HepG2 (cell line): ENCODE measurements around the gene JAZF1. TPM values are rescaled to one million over a fixed set of nuclear protein-coding genes. Genes with fewer than 3 reads are reported as not detected.

Experiments used
- ATAC-seq: fragments of 200-7000 bp; cut with Tn5 transposase; 3 replicates; pipeline ENCODE4 v1.9.1; 2020; ENCODE audit warnings: mild to moderate bottlenecking, moderate library complexity
- BruUV-seq: library from RNA; stranded (reverse); fragments of 400-500 nt; replicated peaks from 2 replicates; lab custom pipeline; 2021; lab: Mats Ljungman, UMichigan
- CTCF ChIA-PET: fragments of 300-600 bp; formaldehyde crosslinking; extraction: SDS; loops from one replicate; lab custom pipeline; 2021; ENCODE audit warnings: low total read pairs, inconsistent platforms, low intra/inter-chr PET ratio; lab: Yijun Ruan, JAX
- POLR2A ChIA-PET: fragments of 350-600 bp; sonication (Branson Sonifier 250); formaldehyde crosslinking; loops from one replicate; lab custom pipeline; 2020; ENCODE audit warnings: antibody characterized with exemption, inconsistent platforms; lab: Yijun Ruan, JAX
- DNase-seq: peaks from one replicate; pipeline ENCODE4 v3.0.0-alpha.2; 2015; ENCODE audit warnings: low spot score
- FAIRE-seq: peaks from 3 replicates; lab custom pipeline; 2011; peaks lifted over from hg19 to GRCh38; lab: Jason Lieb, UNC
- H2AFZ ChIP-seq: one replicate; pipeline ENCODE4 v1.6.1; 2011; ENCODE audit warnings: low read length, inconsistent platforms
- H3K27ac ChIP-seq: fragments of 300-600 bp; 3 replicates; pipeline ENCODE4 v1.8.0; 2011; ENCODE audit warnings: mixed run types, mild to moderate bottlenecking, mixed read lengths, low read length, inconsistent platforms; ENCODE audit not compliant: insufficient read depth; ENCODE audit errors: extremely low read length
- H3K27me3 ChIP-seq, 2 experiments: fragments of 200-600 bp in 1 of 2; 2 replicates in 1 of 2; 3 replicates in 1 of 2; pipeline versions ENCODE4 v1.6.0 to v1.8.0; 2011; ENCODE audit warnings: low read length in 2 of 2, mild to moderate bottlenecking in 2 of 2, moderate library complexity in 2 of 2, inconsistent platforms in 1 of 2; ENCODE audit not compliant: insufficient read depth in 2 of 2, control insufficient read depth in 1 of 2
- H3K36me3 ChIP-seq, 2 experiments: fragments of 200-600 bp in 1 of 2; replicated peaks in 1 of 2; 2 replicates in 1 of 2; 3 replicates in 1 of 2; pipeline versions ENCODE4 v1.5.1 to v1.8.0; 2011; ENCODE audit warnings: low read length in 2 of 2, inconsistent platforms in 1 of 2; ENCODE audit not compliant: insufficient read depth in 2 of 2, control insufficient read depth in 1 of 2
- H3K4me1 ChIP-seq: 2 replicates; pipeline ENCODE4 v1.5.1; 2012; ENCODE audit warnings: low read length, inconsistent platforms; ENCODE audit not compliant: insufficient read depth
- H3K4me2 ChIP-seq: 2 replicates; pipeline ENCODE4 v1.6.0; 2011; ENCODE audit warnings: low read depth, low read length, inconsistent platforms
- H3K4me3 ChIP-seq, 3 experiments: fragments of 200-600 bp in 1 of 3; sonication (generic), shearing (Covaris generic) in 1 of 3; replicated peaks in 1 of 3; 2 replicates each; pipeline ENCODE4 v1.5.1; 2011 to 2016; ENCODE audit warnings: low read length in 3 of 3, inconsistent platforms in 2 of 3, low read depth in 2 of 3, mild to moderate bottlenecking in 2 of 3, control low read depth in 1 of 3, mixed read lengths in 1 of 3; ENCODE audit not compliant: insufficient read depth in 1 of 3
- H3K79me2 ChIP-seq: one replicate; pipeline ENCODE4 v1.6.1; 2011; ENCODE audit warnings: low read length, inconsistent platforms; ENCODE audit not compliant: insufficient read depth
- H3K9ac ChIP-seq: 2 replicates; pipeline ENCODE4 v1.6.0; 2011; ENCODE audit warnings: mild to moderate bottlenecking, low read depth, low read length, inconsistent platforms; ENCODE audit not compliant: insufficient read depth
- H3K9me3 ChIP-seq: 2 replicates; pipeline ENCODE4 v1.5.1; 2012; ENCODE audit warnings: mild to moderate bottlenecking, low read length
- H4K20me1 ChIP-seq: 2 replicates; pipeline ENCODE4 v1.6.0; 2011; ENCODE audit warnings: inconsistent platforms, mild to moderate bottlenecking, low read length, moderate library complexity; ENCODE audit not compliant: insufficient read depth
- HNRNPK ChIP-seq: fragments of 200-400 bp; formaldehyde crosslinking; IDR thresholded peaks from 2 replicates; pipeline ENCODE4 v1.6.1; 2018; ENCODE audit warnings: low read length, low read depth, moderate library complexity, mild to moderate bottlenecking; ENCODE audit not compliant: poor library complexity, severe bottlenecking
- KDM1A ChIP-seq: IDR thresholded peaks from 2 replicates; pipeline ENCODE4 v1.6.1; 2016; ENCODE audit warnings: missing compliant biosample characterization
- PCBP2 ChIP-seq: fragments of 200-400 bp; formaldehyde crosslinking; optimal IDR thresholded peaks from 2 replicates; pipeline ENCODE3; 2018; ENCODE audit warnings: low read length, low read depth; ENCODE audit not compliant: poor library complexity, severe bottlenecking
- ZFAT ChIP-seq: sonication (generic); formaldehyde crosslinking; conservative IDR thresholded peaks from 2 replicates; pipeline ENCODE4 v1.8.1; 2023; ENCODE audit warnings: missing genetic modification reagents, inconsistent platforms
- ZFP41 ChIP-seq: sonication (generic); formaldehyde crosslinking; IDR thresholded peaks from 2 replicates; pipeline ENCODE4 v1.4.0; 2020; ENCODE audit warnings: mild to moderate bottlenecking, missing genetic modification reagents, borderline replicate concordance
- ZNF674 ChIP-seq: sonication (generic); formaldehyde crosslinking; IDR thresholded peaks from 2 replicates; pipeline ENCODE4 v1.5.0; 2020; ENCODE audit warnings: low read depth, mild to moderate bottlenecking, missing genetic modification reagents
- ZNF775 ChIP-seq: sonication (generic); formaldehyde crosslinking; IDR thresholded peaks from 2 replicates; pipeline ENCODE4 v1.4.0; 2020; ENCODE audit warnings: missing genetic modification reagents, mild to moderate bottlenecking, moderate library complexity, borderline replicate concordance
- WGBS: methylation state at CpG from one replicate; pipeline ENCODE4 v1.1.6; 2017; ENCODE audit warnings: low lambda C conversion rate; 5-methylcytosine and 5-hydroxymethylcytosine counted together
- in situ Hi-C: cut with HindIII; loops from 2 replicates; pipeline ENCODE4 v1.10.0; 2017; ENCODE audit warnings: low pct_unique_long_range_greater_than_20kb; ENCODE audit not compliant: extremely low pct_ligation_motif_present
- intact Hi-C: fragments of 100-400 bp; cut with micrococcal nuclease; formaldehyde crosslinking; loops from one replicate; pipeline ENCODE4 v1.10.0; 2022; ENCODE audit not compliant: unreplicated experiment
- polyA plus RNA-seq, 8 experiments: library from polyadenylated mRNA; depleted of rRNA in 3 of 8; stranded (reverse) in 7 of 8; unstranded in 1 of 8; fragments of >200 nt; fragmentation: Illumina TruSeq in 4 of 8; extraction: Trizol in 4 of 8; gene quantifications; 2 replicates each; pipeline versions ENCODE4 v1.2.1 to v1.2.3, GENCODE V29; 2011 to 2016; ENCODE audit warnings: low read depth in 4 of 8, missing spikeins in 1 of 8, mixed read lengths in 1 of 8; ENCODE audit not compliant: insufficient read depth in 1 of 8
- total RNA-seq, 5 experiments: library from RNA; depleted of rRNA; stranded (reverse); fragments of >200 nt; fragmentation: Illumina TruSeq; extraction: Trizol; gene quantifications; 2 replicates each; pipeline ENCODE4 v1.2.3, GENCODE V29; 2016; ENCODE audit warnings: low read depth in 1 of 5
- TF ChIP-seq, protein P1 (sequence below): IDR thresholded peaks from 2 replicates; pipeline ENCODE4 v1.6.1; 2016; ENCODE audit warnings: missing compliant biosample characterization, missing genetic modification reagents, borderline replicate concordance
- TF ChIP-seq, protein P2 (sequence below): sonication (generic); formaldehyde crosslinking; IDR thresholded peaks from 2 replicates; pipeline ENCODE4 v1.5.1; 2020; ENCODE audit warnings: missing genetic modification reagents, mild to moderate bottlenecking, borderline replicate concordance

The JAZF1 gene
- total and polyA plus RNA-seq, 2 of the 13 experiments (the other 11 are each of a cell fraction or from before 2014, with no cell fraction given) = not detected

DNA sequence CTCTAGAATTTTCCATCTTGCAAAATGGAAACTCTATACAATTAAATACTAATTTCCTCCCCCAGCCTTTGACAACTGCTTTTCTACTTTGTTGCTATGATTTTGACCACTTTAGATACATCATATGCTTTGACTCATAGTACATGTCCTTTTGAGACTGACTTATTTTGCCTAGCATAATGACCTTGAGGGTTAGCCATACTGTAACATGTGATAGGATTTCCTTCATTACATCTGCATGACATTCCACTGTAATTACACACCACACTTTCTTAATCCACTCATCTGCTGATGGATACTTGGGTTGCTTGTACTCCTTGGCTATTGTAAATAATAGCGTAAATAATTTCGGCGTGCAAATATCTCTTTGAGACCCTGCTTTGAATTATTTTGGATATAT is 127.7 kb downstream of the JAZF1 start:
- no peak overlapping the region for H3K4me3 ChIP-seq
- H3K4me1 ChIP-seq = no peaks in the 10 kb centered on the region
- H3K27me3 ChIP-seq = no peaks in the 10 kb centered on the region; a peak in 1 of 5 replicates
- no peak overlapping the region for H2AFZ ChIP-seq
- no peaks in the 10 kb centered on the region for H3K9me3 ChIP-seq
- H3K36me3 ChIP-seq = no peaks in the 10 kb centered on the region
- TF ChIP-seq ZFAT (CRISPR knock-in tag) (no peak), ZNF775 (CRISPR knock-in tag) (no peak), KDM1A (no peak)
- CTCF ChIA-PET = no interaction called here
- POLR2A ChIA-PET = no interaction called here
- FAIRE-seq = no peak
- ATAC-seq = no peak
- no peaks in the 10 kb centered on the region for H4K20me1 ChIP-seq
- H3K79me2 ChIP-seq = no peaks in the 10 kb centered on the region
- in situ Hi-C loops = no loop called here
- no peak overlapping the region for H3K9ac ChIP-seq
- no peak for DNase-seq
- WGBS = 74% methylated on average over 3 of the region's 3 CpGs
- intact Hi-C loops = no loop called here
- no peak overlapping the region for H3K4me2 ChIP-seq
- no peak overlapping the region for H3K27ac ChIP-seq
- BruUV-seq = no TSS peak

DNA sequence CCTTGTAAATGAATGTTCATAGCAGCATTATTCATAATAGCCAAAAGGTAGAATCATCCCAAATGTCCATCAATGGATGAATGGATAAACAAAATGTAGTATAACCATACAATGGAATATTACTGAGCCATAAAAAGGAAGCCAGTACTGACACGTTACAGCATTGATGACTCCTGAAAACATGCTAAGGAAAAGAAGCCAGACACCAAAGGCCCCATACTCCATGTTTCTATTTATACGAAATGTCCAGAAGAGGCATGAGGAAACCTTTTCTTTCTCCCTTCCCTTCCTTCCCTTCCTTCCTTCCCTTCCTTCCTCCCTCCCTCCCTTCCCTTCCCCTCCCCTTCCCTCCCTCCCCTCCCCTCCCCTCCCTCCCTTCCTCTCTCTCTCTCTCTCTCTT is 131.9 kb downstream of the JAZF1 start:
- Histone ChIP-seq H3K9me3 (no peaks in the 10 kb centered on the region), H3K27ac (no peak overlapping the region), H4K20me1 (no peaks in the 10 kb centered on the region), H3K4me3 (no peak overlapping the region), H3K4me1 (no peaks in the 10 kb centered on the region), H2AFZ (no peak overlapping the region), H3K4me2 (no peak overlapping the region), H3K27me3 (no peaks in the 10 kb centered on the region), H3K79me2 (no peaks in the 10 kb centered on the region), H3K36me3 (no peaks in the 10 kb centered on the region), H3K9ac (no peak overlapping the region)
- intact Hi-C loops (no loop called here), in situ Hi-C loops (no loop called here)
- ChIA-PET POLR2A (no interaction called here), CTCF (no interaction called here)
- BruUV-seq = no TSS peak
- 14% methylated on average over 2 of the region's 2 CpGs for WGBS
- TF ChIP-seq, protein P1, sequence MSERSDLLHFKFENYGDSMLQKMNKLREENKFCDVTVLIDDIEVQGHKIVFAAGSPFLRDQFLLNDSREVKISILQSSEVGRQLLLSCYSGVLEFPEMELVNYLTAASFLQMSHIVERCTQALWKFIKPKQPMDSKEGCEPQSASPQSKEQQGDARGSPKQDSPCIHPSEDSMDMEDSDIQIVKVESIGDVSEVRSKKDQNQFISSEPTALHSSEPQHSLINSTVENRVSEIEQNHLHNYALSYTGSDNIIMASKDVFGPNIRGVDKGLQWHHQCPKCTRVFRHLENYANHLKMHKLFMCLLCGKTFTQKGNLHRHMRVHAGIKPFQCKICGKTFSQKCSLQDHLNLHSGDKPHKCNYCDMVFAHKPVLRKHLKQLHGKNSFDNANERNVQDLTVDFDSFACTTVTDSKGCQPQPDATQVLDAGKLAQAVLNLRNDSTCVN (CRISPR knock-in tag) = no peak
- TF ChIP-seq ZFP41 (CRISPR knock-in tag) (no peak), PCBP2 (peak; percentile 69), HNRNPK (peak; percentile 85), ZNF674 (CRISPR knock-in tag) (no peak)
- TF ChIP-seq, protein P2, sequence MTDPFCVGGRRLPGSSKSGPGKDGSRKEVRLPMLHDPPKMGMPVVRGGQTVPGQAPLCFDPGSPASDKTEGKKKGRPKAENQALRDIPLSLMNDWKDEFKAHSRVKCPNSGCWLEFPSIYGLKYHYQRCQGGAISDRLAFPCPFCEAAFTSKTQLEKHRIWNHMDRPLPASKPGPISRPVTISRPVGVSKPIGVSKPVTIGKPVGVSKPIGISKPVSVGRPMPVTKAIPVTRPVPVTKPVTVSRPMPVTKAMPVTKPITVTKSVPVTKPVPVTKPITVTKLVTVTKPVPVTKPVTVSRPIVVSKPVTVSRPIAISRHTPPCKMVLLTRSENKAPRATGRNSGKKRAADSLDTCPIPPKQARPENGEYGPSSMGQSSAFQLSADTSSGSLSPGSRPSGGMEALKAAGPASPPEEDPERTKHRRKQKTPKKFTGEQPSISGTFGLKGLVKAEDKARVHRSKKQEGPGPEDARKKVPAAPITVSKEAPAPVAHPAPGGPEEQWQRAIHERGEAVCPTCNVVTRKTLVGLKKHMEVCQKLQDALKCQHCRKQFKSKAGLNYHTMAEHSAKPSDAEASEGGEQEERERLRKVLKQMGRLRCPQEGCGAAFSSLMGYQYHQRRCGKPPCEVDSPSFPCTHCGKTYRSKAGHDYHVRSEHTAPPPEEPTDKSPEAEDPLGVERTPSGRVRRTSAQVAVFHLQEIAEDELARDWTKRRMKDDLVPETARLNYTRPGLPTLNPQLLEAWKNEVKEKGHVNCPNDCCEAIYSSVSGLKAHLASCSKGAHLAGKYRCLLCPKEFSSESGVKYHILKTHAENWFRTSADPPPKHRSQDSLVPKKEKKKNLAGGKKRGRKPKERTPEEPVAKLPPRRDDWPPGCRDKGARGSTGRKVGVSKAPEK (CRISPR knock-in tag) = no peak
- no peak for DNase-seq
- ATAC-seq = no peak
- no peak for FAIRE-seq
